Body of pancreas (tissue), 4 donors: ENCODE data around the gene CFDP1.

ENCODE experiments used
- CTCF ChIP-seq, 7 experiments: fragments of 450-650 bp in 4 of 7; fragments of 200-600 bp in 3 of 7; sonication (generic) in 3 of 7; IDR thresholded peaks; one replicate each; pipeline ENCODE4 v1.5.1; 2016 to 2019; ENCODE audit warnings: antibody characterized with exemption in 7 of 7
- POLR2A ChIP-seq, 3 donors: fragments of 450-650 bp; IDR thresholded peaks; one replicate each; pipeline ENCODE4 v1.6.1; 2016; ENCODE audit warnings: antibody characterized with exemption in 3 of 3, mild to moderate bottlenecking in 2 of 3

GRCh38 chr16:75271441-75272096, 161.7 kb downstream of the CFDP1 start:
- TF ChIP-seq POLR2A (IDR thresholded peaks at IDR 0.05) (no peak), CTCF (IDR thresholded peaks at IDR 0.05) (no peak)
